ENCODE measurements around the gene INHBC. TPM values are rescaled to one million over a fixed set of nuclear protein-coding genes. Genes with fewer than 3 reads are reported as not detected.

The INHBC gene
- total and polyA plus RNA-seq, 7 donors = 0.05 to 0.21 (median 0.18) TPM; not detected in 4

DNA sequence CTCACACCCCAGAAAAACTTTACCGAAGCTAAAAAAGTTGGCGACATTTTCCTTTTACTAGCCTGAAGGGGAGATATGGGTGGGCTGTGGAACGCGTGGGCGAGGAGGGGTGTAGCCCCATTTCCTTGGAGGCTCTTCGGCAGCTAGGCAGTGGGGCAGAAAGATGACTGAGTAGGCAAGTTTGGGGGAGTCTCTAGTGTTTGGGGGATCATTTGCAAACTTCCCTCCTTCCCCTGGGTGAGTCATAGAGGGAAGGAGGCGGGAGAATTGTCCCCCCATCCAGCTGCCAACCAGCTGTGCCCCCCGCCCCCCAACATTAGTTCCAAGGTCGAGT lies 27.3 kb downstream of the INHBC start:
- Histone ChIP-seq H3K4me3 (peak overlapping the region; percentile 77), H3K27me3 (ENCODE audit: insufficient read depth in 3 of 3, low read length in 2 of 3) (peaks cover 0 to 8% (median 6%) of the 10 kb centered on the region in 3 donors), H3K9me3 (no peaks in the 10 kb centered on the region), H3K27ac (peak overlapping the region; percentile 72), H3K4me1 (peaks cover 20% of the 10 kb centered on the region), H3K36me3 (ENCODE audit: insufficient read depth in 1 of 2, low read depth in 1 of 2) (no peaks in the 10 kb centered on the region)
- ATAC-seq = peak in 1 of 4 donors; percentile 1
- DNase-seq = no peak
- intact Hi-C loops (cut with DNase I) = loop anchor here (5.0 to 10.0 kb wide), 3 partner anchors 160 to 247 kb away; partner anchors contain the start of gene NXPH4 (in 1 of the 2)
- WGBS, 3 donors = 0% methylated on average over 6 to 9 of the region's 9 CpGs
- TF ChIP-seq, protein P1, sequence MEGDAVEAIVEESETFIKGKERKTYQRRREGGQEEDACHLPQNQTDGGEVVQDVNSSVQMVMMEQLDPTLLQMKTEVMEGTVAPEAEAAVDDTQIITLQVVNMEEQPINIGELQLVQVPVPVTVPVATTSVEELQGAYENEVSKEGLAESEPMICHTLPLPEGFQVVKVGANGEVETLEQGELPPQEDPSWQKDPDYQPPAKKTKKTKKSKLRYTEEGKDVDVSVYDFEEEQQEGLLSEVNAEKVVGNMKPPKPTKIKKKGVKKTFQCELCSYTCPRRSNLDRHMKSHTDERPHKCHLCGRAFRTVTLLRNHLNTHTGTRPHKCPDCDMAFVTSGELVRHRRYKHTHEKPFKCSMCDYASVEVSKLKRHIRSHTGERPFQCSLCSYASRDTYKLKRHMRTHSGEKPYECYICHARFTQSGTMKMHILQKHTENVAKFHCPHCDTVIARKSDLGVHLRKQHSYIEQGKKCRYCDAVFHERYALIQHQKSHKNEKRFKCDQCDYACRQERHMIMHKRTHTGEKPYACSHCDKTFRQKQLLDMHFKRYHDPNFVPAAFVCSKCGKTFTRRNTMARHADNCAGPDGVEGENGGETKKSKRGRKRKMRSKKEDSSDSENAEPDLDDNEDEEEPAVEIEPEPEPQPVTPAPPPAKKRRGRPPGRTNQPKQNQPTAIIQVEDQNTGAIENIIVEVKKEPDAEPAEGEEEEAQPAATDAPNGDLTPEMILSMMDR (IDR thresholded peaks at IDR 0.05) = no peak

DNA sequence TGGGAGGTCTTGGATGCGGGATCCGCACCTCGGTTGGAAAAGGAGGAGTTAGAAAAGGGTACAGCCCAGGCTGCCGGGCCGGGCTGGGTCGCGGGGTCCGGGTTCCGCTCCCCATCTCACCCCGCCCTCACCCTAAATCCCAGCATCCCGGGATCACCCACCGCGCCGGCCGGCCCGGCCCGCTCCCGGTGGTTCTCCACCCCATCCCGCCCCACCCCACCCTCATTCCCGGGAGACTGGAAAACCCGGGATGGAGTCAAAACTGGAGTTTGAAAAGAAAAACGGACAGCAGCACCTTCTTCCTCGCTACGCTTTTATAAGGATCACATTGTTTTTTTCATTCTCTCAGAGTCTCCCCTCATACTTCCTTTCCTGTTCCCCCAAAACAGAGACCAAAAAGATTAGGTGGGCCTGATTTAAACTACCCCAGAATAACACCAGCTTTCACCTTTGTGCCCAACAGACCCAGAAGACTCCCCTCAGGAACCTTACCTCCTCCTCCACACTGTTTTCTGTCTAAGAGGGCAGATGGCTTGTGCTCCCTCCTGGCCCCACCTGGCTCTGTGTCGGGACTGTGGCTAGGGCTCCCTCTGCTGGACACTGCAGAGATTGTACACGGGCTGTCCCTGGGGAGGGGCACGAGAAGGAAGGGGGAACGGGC lies 27.8 kb downstream of the INHBC start:
- intact Hi-C loops (cut with DNase I) = loop anchor here (5.0 to 10.0 kb wide), 3 partner anchors 160 to 248 kb away; partner anchors contain the start of gene NXPH4 (in 1 of the 2)
- DNase-seq = peak; percentile 87 to 91
- 0 to 1% (median 1%) methylated on average over 20 to 28 of the region's 28 CpGs for WGBS, 3 donors

DNA sequence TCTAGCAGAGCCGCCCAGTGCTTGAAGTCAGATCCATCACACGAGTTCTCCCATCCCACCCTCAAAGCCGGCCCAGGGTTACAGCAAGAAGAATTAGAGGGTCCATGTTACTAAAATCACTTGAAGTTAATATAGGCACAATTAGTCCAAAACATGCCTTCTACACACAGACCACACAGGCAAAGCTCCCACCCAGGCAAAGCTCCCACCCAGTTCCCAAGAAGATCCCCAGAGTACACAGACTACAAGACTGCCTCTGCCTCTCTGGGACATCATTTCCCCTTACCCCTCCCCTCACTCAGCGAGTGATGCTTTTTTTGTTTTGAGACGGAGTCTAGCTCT lies 28.3 kb downstream of the INHBC start:
- intact Hi-C loops (cut with DNase I) = loop anchor here (5.0 to 10.0 kb wide), 3 partner anchors 159 to 248 kb away; partner anchors contain the start of gene NXPH4 (in 1 of the 2)
- H3K4me3 ChIP-seq = peak overlapping the region; percentile 77
- TF ChIP-seq, protein P1 (IDR thresholded peaks at IDR 0.05) = no peak
- 32 to 35% (median 33%) methylated on average over 5 of the region's 5 CpGs for WGBS, 3 donors
- no peak for ATAC-seq
- peaks cover 0 to 8% (median 6%) of the 10 kb centered on the region in 3 donors for H3K27me3 ChIP-seq (ENCODE audit: insufficient read depth in 3 of 3, low read length in 2 of 3)
- H3K27ac ChIP-seq = peak overlapping the region; percentile 72
- H3K4me1 ChIP-seq = peaks cover 20% of the 10 kb centered on the region
- H3K9me3 ChIP-seq = no peaks in the 10 kb centered on the region
- DNase-seq = no peak
- no peaks in the 10 kb centered on the region for H3K36me3 ChIP-seq (ENCODE audit: insufficient read depth in 1 of 2, low read depth in 1 of 2)

More for the DNA sequence above, 27.8 kb downstream of the INHBC start:
- no peaks in the 10 kb centered on the region for H3K36me3 ChIP-seq (ENCODE audit: insufficient read depth in 1 of 2, low read depth in 1 of 2)
- H3K9me3 ChIP-seq = no peaks in the 10 kb centered on the region
- peaks cover 0 to 8% (median 6%) of the 10 kb centered on the region in 3 donors for H3K27me3 ChIP-seq (ENCODE audit: insufficient read depth in 3 of 3, low read length in 2 of 3)
- TF ChIP-seq, protein P1 (IDR thresholded peaks at IDR 0.05) = peak; percentile 85
- peaks cover 20% of the 10 kb centered on the region for H3K4me1 ChIP-seq
- H3K27ac ChIP-seq = peak overlapping the region; percentile 72
- peak overlapping the region; percentile 77 for H3K4me3 ChIP-seq
- peak; percentile 81 to 86 (median 84) for ATAC-seq

DNA sequence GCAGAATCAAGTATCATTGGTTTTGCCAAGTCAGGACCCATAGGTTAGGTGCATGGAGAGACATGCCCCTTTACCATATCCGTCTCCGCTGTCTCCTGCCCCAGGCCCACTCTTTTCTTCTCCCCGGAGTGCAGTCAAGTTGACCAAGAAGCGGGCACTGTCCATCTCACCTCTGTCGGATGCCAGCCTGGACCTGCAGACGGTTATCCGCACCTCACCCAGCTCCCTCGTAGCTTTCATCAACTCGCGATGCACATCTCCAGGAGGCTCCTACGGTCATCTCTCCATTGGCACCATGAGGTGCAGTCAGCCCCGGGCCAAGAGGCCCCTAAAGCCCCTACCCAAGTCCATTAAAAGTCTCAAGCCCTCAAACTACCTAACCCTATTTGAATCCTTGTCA lies 30.0 kb downstream of the INHBC start:
- Histone ChIP-seq H3K27ac (no peak overlapping the region), H3K27me3 (ENCODE audit: insufficient read depth in 3 of 3, low read length in 2 of 3) (peaks cover 0 to 8% (median 6%) of the 10 kb centered on the region in 3 donors), H3K4me3 (no peak overlapping the region), H3K4me1 (peaks cover 20% of the 10 kb centered on the region), H3K36me3 (ENCODE audit: insufficient read depth in 1 of 2, low read depth in 1 of 2) (no peaks in the 10 kb centered on the region), H3K9me3 (no peaks in the 10 kb centered on the region)
- WGBS, 3 donors = 92 to 95% (median 95%) methylated on average over 12 of the region's 12 CpGs
- intact Hi-C loops (cut with DNase I) = loop anchor here (2.0 to 10.0 kb wide), 4 partner anchors 158 to 252 kb away; partner anchors contain the start of gene NXPH4 (in 1 of the 2)
- ATAC-seq (no peak), DNase-seq (no peak)
- TF ChIP-seq, protein P1 (IDR thresholded peaks at IDR 0.05) = no peak
